GM18951 (cell line): ENCODE data around the gene GJB4.

ENCODE experiments used
- POLR2A ChIP-seq: IDR thresholded peaks from 4 replicates; pipeline ENCODE4 v1.6.1; 2011; ENCODE audit warnings: mild to moderate bottlenecking; ENCODE audit not compliant: insufficient read length, insufficient read depth; ENCODE audit errors: extremely low read depth
- in situ Hi-C: fragments of 300-500 bp; cut with MboI; formaldehyde crosslinking; loops from one replicate; pipeline ENCODE4 v1.12.0; 2022; ENCODE audit warnings: low sequenced_read_pairs, mixed read lengths, inconsistent platforms; ENCODE audit not compliant: unreplicated experiment

Gene GJB4

GRCh38 chr1:34759503-34760357 is at the start of gene GJB4:
Gene GJB4, plus strand, starts transcription at chr1:34759740. Its CDS starts 1,515 bp downstream, at chr1:34761255.
- in situ Hi-C loops = no loop called here
- TF ChIP-seq POLR2A = no peak

- no peak for TF ChIP-seq POLR2A
- in situ Hi-C loops = no loop called here
Observed at GRCh38 chr1:34710812-34711211, 48.7 kb upstream of the GJB4 start.

GRCh38 chr1:34711485-34711884 is 48.1 kb upstream of the GJB4 start:
- no peak for TF ChIP-seq POLR2A
- in situ Hi-C loops = no loop called here

DNA sequence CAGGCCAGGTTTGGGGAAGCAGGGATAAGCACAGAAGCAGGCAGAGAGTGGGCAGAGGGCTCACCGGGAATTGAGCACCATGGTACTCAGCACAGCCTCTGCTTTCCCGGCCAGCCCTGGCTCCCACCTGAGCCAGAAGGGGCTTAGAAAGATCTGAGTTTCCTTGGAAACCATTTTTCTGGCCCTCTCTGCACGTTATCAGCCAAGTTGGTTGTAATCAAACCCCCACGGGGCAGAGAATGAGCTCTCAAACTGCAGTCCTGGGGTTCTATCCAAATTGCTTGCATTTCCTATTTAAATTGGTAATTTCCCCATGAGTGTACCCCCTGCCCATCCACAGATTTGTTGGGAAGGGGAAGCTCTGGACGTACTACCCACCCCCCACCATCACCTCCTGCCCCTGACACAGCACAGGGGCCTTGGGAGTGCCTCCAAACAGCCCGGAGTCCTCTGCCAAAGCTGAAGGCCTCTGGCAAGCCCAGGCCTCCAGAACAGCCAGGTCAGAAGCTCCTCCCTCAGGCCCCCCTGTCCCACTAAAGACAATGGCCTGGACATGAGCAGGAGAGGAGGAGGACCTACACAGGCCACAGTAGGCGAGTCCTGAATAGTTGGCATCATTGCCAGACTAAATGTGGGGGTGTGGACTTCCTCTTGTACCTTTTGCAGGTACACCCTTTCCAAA is 47.4 kb upstream of the GJB4 start:
- in situ Hi-C loops = no loop called here
- no peak for TF ChIP-seq POLR2A

DNA sequence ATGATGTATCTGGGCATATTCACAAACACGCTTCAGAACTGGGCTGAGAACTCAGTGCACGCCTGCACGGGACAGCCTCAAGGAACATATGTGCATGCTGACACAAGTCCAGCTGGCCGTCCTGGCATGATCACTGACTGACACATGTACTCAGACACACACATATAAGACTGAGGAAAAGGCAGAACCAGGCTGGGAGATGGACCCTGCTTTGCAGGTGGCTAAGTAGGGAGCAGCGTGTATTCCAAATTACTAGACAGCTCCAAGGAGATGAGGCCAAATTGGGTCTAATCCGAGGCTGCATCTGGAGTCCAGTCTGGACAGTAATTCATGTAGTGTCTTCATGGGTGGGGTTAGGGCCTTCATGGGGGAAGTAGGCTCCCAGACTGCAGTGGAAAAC is 46.1 kb upstream of the GJB4 start:
- in situ Hi-C loops = no loop called here
- no peak for TF ChIP-seq POLR2A

DNA sequence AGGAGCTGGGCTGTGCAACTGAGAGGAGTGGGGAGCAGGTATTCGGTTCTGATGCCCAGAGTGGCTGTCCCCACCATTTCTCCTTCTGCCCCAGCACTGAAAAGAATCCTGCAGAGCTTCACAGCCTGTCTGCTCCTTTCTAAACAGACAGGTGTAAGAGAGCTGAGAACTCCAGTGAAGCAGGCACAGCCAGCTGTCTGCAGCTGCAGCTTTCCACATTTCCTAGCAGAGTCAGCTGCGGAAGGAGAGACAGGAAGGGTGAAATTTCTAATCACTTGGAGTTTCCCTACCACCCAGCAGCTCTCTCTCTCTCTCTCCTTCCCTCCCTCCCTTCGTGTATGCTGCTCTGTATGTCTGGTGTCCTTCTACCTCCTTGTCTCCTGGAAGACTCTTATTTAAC is 45.2 kb upstream of the GJB4 start:
- no peak for TF ChIP-seq POLR2A
- in situ Hi-C loops = no loop called here

- no peak for TF ChIP-seq POLR2A
- in situ Hi-C loops = no loop called here
Observed at GRCh38 chr1:34715139-34715538, 44.4 kb upstream of the GJB4 start.

DNA sequence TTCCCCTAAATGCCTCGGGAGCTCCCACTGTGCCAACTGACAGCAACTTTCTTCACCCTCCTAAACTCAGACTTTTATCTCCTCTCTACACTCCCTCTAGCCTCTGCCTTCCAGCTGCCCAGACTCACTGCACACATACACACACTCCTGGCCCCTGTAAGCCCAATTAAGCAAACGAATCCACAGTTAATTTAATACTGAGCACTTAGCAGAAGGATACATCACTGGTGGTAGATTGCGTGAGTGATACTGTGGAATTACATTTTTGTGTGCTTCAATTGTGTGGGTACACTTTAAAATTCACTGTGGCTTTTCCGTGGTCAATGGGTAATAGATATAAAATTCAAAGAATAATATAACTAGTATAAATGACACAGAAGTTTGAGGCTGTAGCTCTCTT is 38.3 kb upstream of the GJB4 start:
- no peak for TF ChIP-seq POLR2A
- in situ Hi-C loops = no loop called here

DNA sequence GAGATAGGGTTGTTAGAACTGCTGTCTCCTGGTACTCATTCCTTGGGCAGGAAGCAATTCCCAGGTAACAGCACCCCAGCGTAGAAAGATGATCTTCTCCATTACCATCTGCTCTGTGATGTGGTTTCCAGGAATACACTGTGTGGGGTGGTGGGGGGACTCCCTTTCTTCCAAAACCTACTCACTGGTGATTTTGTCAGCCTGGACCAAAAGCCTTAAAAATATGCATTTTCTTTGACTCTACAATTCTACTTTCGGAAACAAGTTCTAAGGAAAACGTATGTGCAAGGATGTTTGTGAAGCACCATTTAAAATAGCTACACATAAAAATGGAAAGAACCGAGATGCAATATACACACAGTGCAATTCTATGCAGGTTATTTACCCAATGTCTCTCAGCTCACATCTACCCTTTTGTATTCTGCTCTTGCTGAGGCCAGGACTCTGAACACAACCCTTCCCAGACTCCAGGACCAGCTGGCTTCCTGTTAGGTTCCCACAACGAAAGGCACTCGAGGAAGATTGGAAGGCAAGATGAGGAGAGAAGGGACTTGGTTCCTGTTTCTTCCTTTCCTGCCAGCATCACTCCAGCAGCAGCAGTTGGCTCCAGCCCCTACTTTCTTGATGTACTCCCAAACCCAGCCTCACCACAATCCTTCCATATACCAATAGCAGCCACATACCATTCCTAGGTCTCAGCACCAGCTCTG is 37.7 kb upstream of the GJB4 start:
- in situ Hi-C loops = no loop called here
- no peak for TF ChIP-seq POLR2A

GRCh38 chr1:34726861-34727260 is 32.7 kb upstream of the GJB4 start:
- in situ Hi-C loops = loop anchor here (25.0 kb wide), 1 partner anchor 1090 kb away; no protein-coding TSS in a partner anchor
- no peak for TF ChIP-seq POLR2A

DNA sequence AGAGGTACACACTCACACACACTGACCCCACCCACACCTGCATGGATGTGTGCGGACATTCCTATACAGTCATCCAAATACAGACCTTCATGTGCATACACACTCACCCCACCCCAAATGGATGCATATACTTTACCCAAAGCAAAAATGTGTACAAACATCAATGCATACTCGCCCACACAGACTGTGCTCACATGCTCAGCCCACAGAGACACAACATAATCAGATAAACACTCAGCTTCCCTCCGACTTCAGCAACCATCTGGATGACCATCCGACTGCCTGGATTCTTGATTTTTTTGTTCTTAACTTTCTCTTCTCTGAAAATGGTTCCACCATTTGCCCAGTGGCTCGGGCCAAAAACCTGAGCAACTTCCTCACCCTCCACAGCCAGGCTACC is 29.1 kb upstream of the GJB4 start:
- in situ Hi-C loops = loop anchor here (25.0 kb wide), 1 partner anchor 1093 kb away; no protein-coding TSS in a partner anchor
- TF ChIP-seq POLR2A = no peak

DNA sequence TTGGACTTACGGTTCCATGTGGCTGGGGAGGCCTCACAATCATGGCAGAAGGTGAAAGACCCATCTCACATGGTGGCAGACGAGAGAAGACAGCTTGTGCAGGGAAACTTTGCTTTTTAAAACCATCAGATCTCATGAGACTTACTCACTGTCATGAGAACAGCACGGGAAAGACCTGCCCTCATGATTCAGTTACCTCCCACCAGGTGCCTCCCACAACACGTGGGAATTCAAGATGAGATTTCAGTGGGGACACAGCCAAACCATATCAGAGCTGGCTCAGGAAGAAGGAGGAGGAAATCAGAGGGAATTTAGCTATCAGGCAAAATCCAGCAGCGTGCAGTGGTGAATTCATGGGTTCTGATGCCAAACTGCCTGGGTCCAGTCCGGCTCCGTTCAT is 26.7 kb upstream of the GJB4 start:
- in situ Hi-C loops = loop anchor here (25.0 kb wide), 1 partner anchor 1096 kb away; no protein-coding TSS in a partner anchor

GRCh38 chr1:34736692-34737091 is 22.8 kb upstream of the GJB4 start:
- no peak for TF ChIP-seq POLR2A
- in situ Hi-C loops = loop anchor here (25.0 kb wide), 1 partner anchor 1099 kb away; no protein-coding TSS in a partner anchor

- in situ Hi-C loops = loop anchor here (25.0 kb wide), 1 partner anchor 1100 kb away; no protein-coding TSS in a partner anchor
Observed at GRCh38 chr1:34737236-34737635, 22.3 kb upstream of the GJB4 start.
